A549 (cell line): ENCODE measurements around the gene NTM.

Experiments used
- BHLHE40 ChIP-seq: IDR thresholded peaks from 2 replicates; pipeline ENCODE4 v1.6.1; 2012; ENCODE audit warnings: low read depth, low read length, inconsistent platforms
- MAFK ChIP-seq: fragments of 450-650 bp; IDR thresholded peaks from 2 replicates; pipeline ENCODE4 v1.6.1; 2014; ENCODE audit not compliant: partially characterized antibody
- MAZ ChIP-seq: fragments of 150-350 bp; IDR thresholded peaks from 2 replicates; pipeline ENCODE4 v1.6.1; 2014; ENCODE audit warnings: antibody characterized with exemption, low read depth, low read length, borderline replicate concordance
- NPAS2 ChIP-seq: fragments of 250-450 bp; sonication (Bioruptor Pico); IDR thresholded peaks from 2 replicates; pipeline ENCODE4 v1.8.0; 2022; ENCODE audit warnings: mild to moderate bottlenecking, moderate library complexity, borderline replicate concordance
- POLR2A ChIP-seq: IDR thresholded peaks from 2 replicates; pipeline ENCODE4 v1.6.1; 2012; ENCODE audit warnings: mild to moderate bottlenecking, low read length
- ZNF302 ChIP-seq: fragments of 250-450 bp; sonication (Bioruptor Pico); IDR thresholded peaks from 2 replicates; pipeline ENCODE4 v1.9.0; 2021; ENCODE audit warnings: inconsistent platforms, mild to moderate bottlenecking, moderate library complexity
- TF ChIP-seq, protein P1 (sequence below): fragments of >200 bp; sonication (Bioruptor Twin); formaldehyde crosslinking; IDR thresholded peaks from 2 replicates; pipeline ENCODE4 v1.6.1; 2016
- TF ChIP-seq, protein P2 (sequence below): fragments of >200 bp; sonication (Bioruptor Twin); formaldehyde crosslinking; IDR thresholded peaks from 3 replicates; pipeline ENCODE4 v1.5.1; 2016
- TF ChIP-seq, protein P3 (sequence below): IDR thresholded peaks from 2 replicates; pipeline ENCODE4 v1.6.1; 2012
- TF ChIP-seq, protein P4 (sequence below): fragments of 200-600 bp; sonication (generic); IDR thresholded peaks from 2 replicates; pipeline ENCODE4 v1.6.1; 2016; ENCODE audit warnings: antibody characterized with exemption, mild to moderate bottlenecking, moderate library complexity

DNA sequence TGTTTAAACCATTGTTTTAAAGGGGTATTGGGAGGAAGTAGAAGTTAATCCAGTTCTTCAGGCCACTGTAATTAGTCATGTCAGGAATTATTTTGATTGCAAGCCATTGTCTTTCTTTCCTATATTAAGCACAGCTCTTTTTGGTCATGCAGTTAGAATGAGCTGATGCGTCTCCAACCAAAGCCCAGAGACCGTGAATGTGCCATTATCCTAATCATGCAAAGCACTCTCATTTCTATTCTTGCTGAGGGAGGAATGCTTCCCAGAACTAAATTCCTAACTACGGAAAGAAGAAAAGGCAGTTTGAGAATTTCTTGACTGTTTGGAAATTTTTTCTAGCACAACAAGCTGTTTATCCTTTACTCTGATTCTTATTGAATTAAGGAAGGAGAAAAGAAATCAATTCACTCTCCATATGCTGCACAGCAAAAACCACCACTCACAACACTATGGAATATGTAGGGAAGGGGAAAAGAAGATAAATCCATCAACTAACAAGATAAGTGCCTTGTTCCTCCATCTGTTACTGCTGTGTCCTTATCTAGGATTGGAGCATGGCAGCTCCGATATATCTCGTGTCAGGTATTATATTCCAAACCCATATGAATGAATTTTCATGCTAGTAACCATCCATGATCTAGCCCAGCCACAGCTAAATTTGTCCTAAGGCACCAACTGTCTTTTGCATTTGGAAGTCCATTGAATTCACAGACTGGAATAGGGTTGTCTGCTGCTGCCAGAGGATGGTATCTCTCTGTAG is 70.8 kb downstream of the NTM start:
- TF ChIP-seq POLR2A (no peak), NPAS2 (CRISPR knock-in tag) (no peak), ZNF302 (CRISPR knock-in tag) (no peak), MAZ (no peak), BHLHE40 (no peak), MAFK (no peak)
- TF ChIP-seq, protein P1, sequence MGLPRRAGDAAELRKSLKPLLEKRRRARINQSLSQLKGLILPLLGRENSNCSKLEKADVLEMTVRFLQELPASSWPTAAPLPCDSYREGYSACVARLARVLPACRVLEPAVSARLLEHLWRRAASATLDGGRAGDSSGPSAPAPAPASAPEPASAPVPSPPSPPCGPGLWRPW: no peak
- TF ChIP-seq, protein P2, sequence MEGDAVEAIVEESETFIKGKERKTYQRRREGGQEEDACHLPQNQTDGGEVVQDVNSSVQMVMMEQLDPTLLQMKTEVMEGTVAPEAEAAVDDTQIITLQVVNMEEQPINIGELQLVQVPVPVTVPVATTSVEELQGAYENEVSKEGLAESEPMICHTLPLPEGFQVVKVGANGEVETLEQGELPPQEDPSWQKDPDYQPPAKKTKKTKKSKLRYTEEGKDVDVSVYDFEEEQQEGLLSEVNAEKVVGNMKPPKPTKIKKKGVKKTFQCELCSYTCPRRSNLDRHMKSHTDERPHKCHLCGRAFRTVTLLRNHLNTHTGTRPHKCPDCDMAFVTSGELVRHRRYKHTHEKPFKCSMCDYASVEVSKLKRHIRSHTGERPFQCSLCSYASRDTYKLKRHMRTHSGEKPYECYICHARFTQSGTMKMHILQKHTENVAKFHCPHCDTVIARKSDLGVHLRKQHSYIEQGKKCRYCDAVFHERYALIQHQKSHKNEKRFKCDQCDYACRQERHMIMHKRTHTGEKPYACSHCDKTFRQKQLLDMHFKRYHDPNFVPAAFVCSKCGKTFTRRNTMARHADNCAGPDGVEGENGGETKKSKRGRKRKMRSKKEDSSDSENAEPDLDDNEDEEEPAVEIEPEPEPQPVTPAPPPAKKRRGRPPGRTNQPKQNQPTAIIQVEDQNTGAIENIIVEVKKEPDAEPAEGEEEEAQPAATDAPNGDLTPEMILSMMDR: no peak
- TF ChIP-seq, protein P3, sequence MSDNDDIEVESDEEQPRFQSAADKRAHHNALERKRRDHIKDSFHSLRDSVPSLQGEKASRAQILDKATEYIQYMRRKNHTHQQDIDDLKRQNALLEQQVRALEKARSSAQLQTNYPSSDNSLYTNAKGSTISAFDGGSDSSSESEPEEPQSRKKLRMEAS: no peak
- TF ChIP-seq, protein P4, sequence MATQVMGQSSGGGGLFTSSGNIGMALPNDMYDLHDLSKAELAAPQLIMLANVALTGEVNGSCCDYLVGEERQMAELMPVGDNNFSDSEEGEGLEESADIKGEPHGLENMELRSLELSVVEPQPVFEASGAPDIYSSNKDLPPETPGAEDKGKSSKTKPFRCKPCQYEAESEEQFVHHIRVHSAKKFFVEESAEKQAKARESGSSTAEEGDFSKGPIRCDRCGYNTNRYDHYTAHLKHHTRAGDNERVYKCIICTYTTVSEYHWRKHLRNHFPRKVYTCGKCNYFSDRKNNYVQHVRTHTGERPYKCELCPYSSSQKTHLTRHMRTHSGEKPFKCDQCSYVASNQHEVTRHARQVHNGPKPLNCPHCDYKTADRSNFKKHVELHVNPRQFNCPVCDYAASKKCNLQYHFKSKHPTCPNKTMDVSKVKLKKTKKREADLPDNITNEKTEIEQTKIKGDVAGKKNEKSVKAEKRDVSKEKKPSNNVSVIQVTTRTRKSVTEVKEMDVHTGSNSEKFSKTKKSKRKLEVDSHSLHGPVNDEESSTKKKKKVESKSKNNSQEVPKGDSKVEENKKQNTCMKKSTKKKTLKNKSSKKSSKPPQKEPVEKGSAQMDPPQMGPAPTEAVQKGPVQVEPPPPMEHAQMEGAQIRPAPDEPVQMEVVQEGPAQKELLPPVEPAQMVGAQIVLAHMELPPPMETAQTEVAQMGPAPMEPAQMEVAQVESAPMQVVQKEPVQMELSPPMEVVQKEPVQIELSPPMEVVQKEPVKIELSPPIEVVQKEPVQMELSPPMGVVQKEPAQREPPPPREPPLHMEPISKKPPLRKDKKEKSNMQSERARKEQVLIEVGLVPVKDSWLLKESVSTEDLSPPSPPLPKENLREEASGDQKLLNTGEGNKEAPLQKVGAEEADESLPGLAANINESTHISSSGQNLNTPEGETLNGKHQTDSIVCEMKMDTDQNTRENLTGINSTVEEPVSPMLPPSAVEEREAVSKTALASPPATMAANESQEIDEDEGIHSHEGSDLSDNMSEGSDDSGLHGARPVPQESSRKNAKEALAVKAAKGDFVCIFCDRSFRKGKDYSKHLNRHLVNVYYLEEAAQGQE: no peak
